ENCODE data around the gene ECPAS. TPM values are rescaled to one million over a fixed set of nuclear protein-coding genes. Genes with fewer than 3 reads are reported as not detected.
A peak's percentile ranks its signal among the peaks of the same experiment; 100 is the strongest.

The ECPAS gene
- total RNA-seq, 1 donor from 2014 or later, result 117 TPM

GRCh38 chr9:111442360-111443027, 41.7 kb downstream of the ECPAS start:
- Mint-ChIP-seq H3K36me3 (ENCODE audit: insufficient read depth) (peaks cover 37% of the 10 kb centered on the region), H3K9me3 (ENCODE audit: low read depth) (no peaks in the 10 kb centered on the region), H3K4me3 (ENCODE audit: low read depth) (no peak overlapping the region), H3K27me3 (no peaks in the 10 kb centered on the region), H3K4me1 (ENCODE audit: low read depth) (no peaks in the 10 kb centered on the region), H3K27ac (no peak overlapping the region)
- TF ChIP-seq CTCF (IDR thresholded peaks at IDR 0.05; ENCODE audit: unreplicated experiment), result no peak
- DNase-seq (ENCODE audit: low spot score, unreplicated experiment), result no peak

GRCh38 chr9:111440226-111440625, 44.0 kb downstream of the ECPAS start:
- no peak for TF ChIP-seq CTCF (IDR thresholded peaks at IDR 0.05; ENCODE audit: unreplicated experiment)
- peaks cover 3% of the 10 kb centered on the region for H3K4me1 Mint-ChIP-seq (ENCODE audit: low read depth)
- no peak for DNase-seq (ENCODE audit: low spot score, unreplicated experiment)
- no peak overlapping the region for H3K4me3 Mint-ChIP-seq (ENCODE audit: low read depth)
- H3K9me3 Mint-ChIP-seq (ENCODE audit: low read depth), result no peaks in the 10 kb centered on the region
- peak overlapping the region; percentile 6 for H3K27ac Mint-ChIP-seq
- peaks cover 37% of the 10 kb centered on the region for H3K36me3 Mint-ChIP-seq (ENCODE audit: insufficient read depth)
- no peaks in the 10 kb centered on the region for H3K27me3 Mint-ChIP-seq

- no peak overlapping the region for H3K27ac Mint-ChIP-seq
- H3K27me3 Mint-ChIP-seq, result no peaks in the 10 kb centered on the region
- DNase-seq (ENCODE audit: low spot score, unreplicated experiment), result no peak
- TF ChIP-seq CTCF (IDR thresholded peaks at IDR 0.05; ENCODE audit: unreplicated experiment), result no peak
- no peak overlapping the region for H3K4me3 Mint-ChIP-seq (ENCODE audit: low read depth)
- no peaks in the 10 kb centered on the region for H3K9me3 Mint-ChIP-seq (ENCODE audit: low read depth)
- peaks cover 33% of the 10 kb centered on the region for H3K36me3 Mint-ChIP-seq (ENCODE audit: insufficient read depth)
- H3K4me1 Mint-ChIP-seq (ENCODE audit: low read depth), result peaks cover 5% of the 10 kb centered on the region
These were observed 45.5 kb downstream of the ECPAS start for GRCh38 chr9:111438541-111439235.

GRCh38 chr9:111436571-111436970, 47.6 kb downstream of the ECPAS start:
- peaks cover 5% of the 10 kb centered on the region for H3K4me1 Mint-ChIP-seq (ENCODE audit: low read depth)
- H3K36me3 Mint-ChIP-seq (ENCODE audit: insufficient read depth), result peaks cover 31% of the 10 kb centered on the region
- no peak overlapping the region for H3K4me3 Mint-ChIP-seq (ENCODE audit: low read depth)
- no peak for DNase-seq (ENCODE audit: low spot score, unreplicated experiment)
- H3K27me3 Mint-ChIP-seq, result no peaks in the 10 kb centered on the region
- no peaks in the 10 kb centered on the region for H3K9me3 Mint-ChIP-seq (ENCODE audit: low read depth)
- TF ChIP-seq CTCF (IDR thresholded peaks at IDR 0.05; ENCODE audit: unreplicated experiment), result no peak
- H3K27ac Mint-ChIP-seq, result no peak overlapping the region

- Mint-ChIP-seq H3K4me3 (ENCODE audit: low read depth) (no peak overlapping the region), H3K4me1 (ENCODE audit: low read depth) (peaks cover 17% of the 10 kb centered on the region), H3K9me3 (ENCODE audit: low read depth) (no peaks in the 10 kb centered on the region), H3K27ac (no peak overlapping the region), H3K36me3 (ENCODE audit: insufficient read depth) (peaks cover 28% of the 10 kb centered on the region), H3K27me3 (no peaks in the 10 kb centered on the region)
- no peak for DNase-seq (ENCODE audit: low spot score, unreplicated experiment)
- no peak for TF ChIP-seq CTCF (IDR thresholded peaks at IDR 0.05; ENCODE audit: unreplicated experiment)
These were observed 51.1 kb downstream of the ECPAS start for GRCh38 chr9:111433082-111433481.
